ENCODE results near the gene SH3RF3.

SH3RF3 gene

GRCh38 chr2:109486711-109487535 lies 357.9 kb downstream of the SH3RF3 start:
- DNase-seq = peak; percentile 69

DNA sequence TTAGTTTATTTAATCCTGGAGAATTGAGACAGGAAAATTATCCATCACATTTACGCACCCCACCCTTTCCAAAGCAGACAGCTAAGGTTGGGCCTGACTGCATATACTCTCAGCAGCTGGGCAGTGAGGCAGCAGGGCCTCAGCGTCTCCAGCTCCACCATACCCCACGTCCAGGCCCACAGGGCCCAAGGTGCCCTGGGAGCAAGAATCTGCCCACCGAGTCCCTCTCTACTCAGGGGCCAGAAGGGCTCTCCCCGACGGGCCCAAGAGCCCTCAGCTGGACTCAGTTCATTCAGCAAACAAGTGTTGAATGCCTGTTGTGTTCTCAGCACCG lies 358.5 kb downstream of the SH3RF3 start:
- DNase-seq = no peak

GRCh38 chr2:109487871-109488655 lies 359.1 kb downstream of the SH3RF3 start:
- DNase-seq = no peak

DNA sequence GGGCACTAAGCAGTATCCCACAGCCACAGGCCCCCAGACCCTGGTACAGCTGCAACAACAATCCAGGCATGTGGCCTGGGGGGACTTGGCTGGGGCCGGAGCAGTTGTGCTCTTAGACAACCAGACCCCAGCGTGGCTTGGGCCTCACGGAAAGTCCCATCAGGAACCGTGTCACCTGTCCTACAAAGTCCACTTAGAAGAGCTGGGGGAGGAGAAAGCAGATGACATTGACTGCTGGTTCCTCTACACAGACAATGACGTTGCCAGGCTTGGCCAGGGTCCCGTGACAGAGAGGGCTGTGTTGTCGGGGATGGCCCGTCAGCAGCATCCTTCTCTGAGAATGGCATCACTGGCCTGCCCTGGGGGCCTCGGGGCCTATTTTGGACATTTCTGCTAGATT lies 360.3 kb downstream of the SH3RF3 start:
- no peak for DNase-seq

DNA sequence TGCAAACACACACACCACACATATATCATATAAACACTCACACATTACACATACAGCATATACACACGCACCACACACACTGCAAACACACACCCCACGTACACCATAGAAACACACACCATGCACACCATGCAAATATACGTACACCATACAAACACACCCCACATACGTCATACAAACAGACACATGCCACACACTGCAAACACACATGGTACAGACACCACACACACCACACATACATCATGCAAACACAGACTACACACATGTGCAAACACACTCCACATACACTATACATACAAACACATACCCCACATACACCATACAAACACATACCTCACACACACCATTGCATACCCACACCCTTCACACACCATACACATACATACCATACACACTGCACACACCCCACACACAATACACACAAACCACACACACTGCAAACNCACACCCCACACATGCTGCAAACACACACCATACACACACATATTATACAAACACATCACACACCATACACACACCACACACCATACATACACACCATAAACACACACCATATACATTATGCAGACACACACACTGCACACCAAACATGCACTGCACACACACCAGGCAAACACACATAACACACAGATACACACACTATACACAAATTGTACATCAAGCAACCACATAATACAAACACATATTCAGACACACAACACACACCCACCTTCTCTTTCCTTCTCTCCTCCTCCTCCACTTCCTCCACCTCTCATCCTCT lies 364.4 kb downstream of the SH3RF3 start:
- no peak for DNase-seq

DNA sequence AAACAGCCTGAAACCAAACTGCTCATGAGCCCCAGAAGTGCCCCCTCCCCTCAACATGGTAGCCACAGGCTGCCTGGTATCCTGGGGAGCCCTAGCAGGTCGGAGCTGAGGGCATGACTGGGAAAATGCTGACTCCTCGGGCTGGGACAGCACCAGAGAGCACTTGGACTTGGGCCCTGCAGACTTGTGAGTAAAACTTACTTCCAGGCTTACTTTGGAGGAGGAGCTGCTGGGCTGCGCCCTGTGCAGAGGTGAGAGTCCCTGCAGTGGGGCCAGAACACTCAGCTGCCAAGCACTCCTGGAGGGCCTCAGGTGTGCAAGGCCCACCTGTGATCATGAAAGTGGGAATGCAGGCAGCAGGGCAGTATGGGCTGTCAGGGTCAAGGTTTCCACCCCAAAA lies 365.3 kb downstream of the SH3RF3 start:
- no peak for DNase-seq

GRCh38 chr2:109497463-109497862 lies 368.5 kb downstream of the SH3RF3 start:
- no peak for DNase-seq

DNA sequence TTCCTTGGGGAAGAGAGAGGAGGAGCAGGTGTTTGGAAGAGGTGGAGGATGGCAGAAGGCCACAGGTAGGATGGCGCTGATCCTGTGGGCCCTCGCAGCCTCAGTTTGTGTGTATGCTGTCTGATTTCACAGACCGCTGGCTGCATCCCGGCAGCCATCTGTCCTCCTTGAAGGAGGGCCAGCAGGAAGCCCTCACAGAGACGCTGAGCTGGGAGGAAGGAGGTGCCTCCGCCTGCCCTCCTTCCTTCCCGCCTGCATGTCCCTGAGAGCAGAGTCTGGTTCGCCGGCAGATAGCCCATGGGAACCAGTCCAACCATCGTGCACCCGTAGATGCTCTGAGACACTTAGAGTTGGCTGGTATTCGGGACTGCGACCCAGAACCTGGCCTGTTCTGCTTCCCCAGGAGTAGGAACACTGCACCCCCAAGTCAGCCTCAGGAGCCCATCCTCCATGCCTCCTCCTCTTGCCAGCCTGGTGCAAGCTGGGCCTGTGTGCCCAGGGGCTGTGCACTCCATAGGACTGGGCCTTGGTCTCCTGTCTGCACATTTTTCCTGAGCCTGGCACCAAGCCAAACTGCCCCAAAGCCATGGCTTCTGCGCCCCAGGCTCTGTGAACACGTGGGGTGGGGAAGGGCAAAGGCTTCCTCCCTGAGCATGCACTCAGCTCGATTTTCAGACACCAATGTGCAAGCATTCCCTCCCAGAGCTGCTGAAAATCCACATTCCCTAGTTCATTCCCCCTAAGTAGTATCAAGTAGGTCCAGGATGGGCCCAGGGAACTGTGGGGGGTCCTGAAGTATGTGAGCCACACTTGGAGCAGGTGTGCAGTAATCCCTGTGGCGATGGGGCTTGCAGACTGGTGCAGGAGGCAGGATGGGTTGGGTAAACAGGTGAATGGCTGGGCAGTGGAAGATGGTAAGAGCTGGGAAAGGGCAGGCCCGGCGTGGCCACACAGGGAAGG lies 369.2 kb downstream of the SH3RF3 start:
- no peak for DNase-seq

- no peak for DNase-seq
Measured at GRCh38 chr2:109498906-109499305, 369.9 kb downstream of the SH3RF3 start.

DNA sequence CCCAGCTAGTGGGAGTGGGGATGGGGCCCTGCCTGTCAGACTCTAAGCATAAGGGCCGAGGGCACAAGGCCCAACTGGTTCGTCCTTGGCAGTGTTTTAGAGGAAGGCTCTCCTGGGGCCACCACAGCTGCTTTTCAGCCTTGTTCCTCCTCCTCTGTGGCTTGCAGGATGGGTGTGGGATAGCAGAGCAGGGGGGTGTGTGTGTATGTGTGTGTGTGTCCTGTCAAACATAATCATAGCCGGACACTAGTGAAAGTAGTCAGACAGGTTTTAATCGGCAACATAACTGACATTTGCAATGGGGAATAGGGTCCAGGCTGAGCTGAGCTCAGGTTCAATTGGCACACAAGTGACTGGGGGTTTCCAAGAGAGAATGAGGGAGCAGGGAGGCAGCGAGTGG lies 370.6 kb downstream of the SH3RF3 start:
- no peak for DNase-seq

GRCh38 chr2:109500910-109501309 lies 371.9 kb downstream of the SH3RF3 start:
- no peak for DNase-seq

DNA sequence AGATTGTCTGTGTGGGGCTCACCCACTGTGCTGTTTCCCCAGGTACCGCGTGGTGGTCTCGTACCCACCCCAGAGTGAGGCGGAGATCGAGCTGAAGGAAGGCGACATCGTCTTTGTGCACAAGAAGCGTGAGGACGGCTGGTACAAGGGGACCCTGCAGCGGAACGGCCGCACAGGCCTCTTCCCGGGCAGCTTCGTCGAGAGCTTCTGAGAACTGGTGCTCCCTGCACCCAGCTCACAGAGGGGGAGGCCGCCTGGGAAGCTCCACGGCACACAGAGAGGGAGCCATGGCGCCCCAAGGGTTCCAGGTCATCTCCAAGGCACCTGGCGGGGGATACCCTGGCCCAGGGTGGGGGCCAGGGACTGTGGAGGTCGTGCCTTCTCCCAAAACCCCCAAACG lies 372.5 kb downstream of the SH3RF3 start:
- no peak for DNase-seq

- no peak for DNase-seq
Measured at GRCh38 chr2:109503191-109503590, 374.2 kb downstream of the SH3RF3 start.

DNA sequence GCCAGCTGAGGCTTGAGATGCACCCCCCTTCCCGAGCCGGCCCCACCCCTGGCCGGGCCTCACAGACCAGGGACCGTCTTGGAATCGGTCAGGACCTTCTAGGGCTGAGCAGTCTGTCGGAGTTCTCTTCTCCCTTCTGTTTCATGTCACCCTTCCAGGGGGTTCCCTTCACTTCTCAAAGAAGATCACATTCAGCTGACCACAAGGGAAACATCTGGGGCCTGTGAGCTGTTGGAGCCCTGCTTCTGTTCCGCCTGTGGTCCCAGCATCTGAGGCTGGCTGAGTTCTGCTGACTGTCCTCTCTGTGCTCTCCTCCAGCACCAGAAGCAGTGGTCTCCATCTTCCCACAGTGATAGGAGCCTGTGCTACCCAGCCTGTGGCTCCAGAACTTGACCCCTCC lies 378.2 kb downstream of the SH3RF3 start:
- no peak for DNase-seq

DNA sequence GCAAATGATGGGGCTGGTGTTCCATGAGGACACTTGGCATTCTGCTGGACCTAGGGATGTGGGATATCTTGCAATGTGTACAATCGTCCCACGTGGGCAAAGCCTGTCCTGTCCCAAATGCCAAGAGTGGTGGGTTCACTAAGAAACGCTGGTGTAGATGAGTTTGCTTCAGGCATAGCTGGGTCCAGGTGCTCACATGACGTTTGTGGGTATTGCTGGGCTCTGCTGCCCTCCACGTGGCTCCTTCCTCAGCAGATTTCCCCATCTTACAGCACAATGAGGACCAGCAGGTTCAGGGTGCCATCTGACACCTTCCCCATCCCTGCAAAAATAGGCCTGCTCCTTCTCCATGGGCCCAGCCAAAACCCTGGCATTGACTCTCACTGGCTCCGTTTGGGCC lies 378.8 kb downstream of the SH3RF3 start:
- DNase-seq = no peak

GRCh38 chr2:109508556-109508955 lies 379.6 kb downstream of the SH3RF3 start:
- DNase-seq = no peak

DNA sequence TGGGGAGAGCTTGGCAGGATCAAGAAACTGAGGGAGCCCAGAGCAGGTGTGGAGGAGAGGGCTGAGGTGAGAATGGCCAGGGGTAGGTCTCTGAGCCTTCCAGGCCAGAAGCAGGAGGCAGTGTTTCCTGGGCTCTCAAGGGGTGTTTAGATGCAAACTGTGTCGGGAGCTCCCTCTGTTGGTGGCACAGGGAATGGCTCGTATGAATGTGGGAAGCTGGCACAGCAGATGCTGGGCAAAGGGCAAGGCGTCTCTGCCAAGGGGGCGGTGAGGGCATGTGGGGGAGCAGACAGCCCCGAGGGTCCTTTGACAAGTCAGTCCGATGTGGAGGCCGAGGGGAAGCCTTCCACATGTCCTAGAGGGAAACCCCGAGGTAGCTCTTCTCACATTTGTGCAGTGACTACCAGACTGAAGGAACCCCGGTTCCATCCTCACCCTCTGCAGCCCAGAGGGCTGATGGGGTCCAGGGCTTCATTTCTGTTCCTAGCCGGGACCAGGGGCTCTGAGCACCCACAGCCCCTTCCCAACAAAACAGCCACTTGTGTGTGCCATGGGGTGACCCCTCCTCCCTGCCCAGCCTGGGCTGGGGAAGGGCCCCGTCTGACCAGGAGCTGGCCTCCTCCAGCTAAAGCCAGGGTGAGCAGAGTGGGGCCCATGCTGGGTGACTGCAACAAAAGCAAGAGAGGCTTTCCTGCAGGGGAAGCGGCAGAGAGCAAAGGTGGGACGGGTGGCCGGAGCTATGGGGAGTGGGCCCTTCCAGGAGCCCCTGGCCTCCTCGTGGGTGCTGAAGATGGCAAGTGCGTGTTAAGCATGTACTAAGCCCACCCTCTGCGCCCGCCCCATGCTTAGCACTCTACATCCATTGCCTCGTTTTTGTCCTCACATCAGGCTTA lies 381.4 kb downstream of the SH3RF3 start:
- DNase-seq = peak; percentile 38

- DNase-seq = no peak
Measured at GRCh38 chr2:109511168-109511567, 382.2 kb downstream of the SH3RF3 start.

DNA sequence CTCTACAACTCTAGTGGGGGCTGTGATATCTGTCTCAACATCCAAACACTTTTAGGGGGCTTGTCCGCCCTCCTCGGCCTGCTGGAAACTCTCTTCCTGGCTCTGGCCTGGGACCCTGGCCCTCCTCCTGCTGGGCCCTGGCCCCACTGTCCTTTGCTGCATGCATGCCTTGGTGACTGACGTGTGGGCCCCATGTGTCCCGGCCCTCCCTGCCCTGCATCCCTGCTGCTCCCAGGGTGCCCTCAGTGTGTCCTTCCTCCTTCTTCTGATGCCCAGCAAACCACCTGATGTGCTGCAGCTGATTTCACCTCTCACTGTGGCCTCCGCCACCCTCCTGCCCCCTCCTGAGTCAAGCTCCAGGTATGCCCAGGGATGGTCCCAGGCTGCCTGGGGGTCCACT lies 383.1 kb downstream of the SH3RF3 start:
- DNase-seq = no peak

DNA sequence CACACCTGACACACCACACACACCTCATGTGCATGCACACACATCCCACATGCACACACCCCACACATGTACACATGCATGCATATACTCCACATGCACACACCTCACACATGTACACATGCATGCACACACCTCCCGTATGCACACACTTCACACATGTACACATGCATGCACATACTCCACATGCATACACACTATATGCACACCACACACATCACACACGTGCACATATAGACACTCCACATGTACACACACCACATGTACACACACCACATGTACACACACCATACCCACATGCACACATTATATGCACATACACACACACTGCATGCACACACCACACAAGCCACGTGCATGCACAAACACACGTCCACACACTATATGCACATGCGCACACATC lies 384.2 kb downstream of the SH3RF3 start:
- no peak for DNase-seq

Data from amniotic stem cell (primary cell).